ENCODE measurements around the gene LRCH1. TPM values are rescaled to one million over a fixed set of nuclear protein-coding genes. Genes with fewer than 3 reads are reported as not detected.

Gene LRCH1
- total and polyA plus RNA-seq, 3 donors from 2014 or later, result 8.9 to 17.7 (median 16.8) TPM

DNA sequence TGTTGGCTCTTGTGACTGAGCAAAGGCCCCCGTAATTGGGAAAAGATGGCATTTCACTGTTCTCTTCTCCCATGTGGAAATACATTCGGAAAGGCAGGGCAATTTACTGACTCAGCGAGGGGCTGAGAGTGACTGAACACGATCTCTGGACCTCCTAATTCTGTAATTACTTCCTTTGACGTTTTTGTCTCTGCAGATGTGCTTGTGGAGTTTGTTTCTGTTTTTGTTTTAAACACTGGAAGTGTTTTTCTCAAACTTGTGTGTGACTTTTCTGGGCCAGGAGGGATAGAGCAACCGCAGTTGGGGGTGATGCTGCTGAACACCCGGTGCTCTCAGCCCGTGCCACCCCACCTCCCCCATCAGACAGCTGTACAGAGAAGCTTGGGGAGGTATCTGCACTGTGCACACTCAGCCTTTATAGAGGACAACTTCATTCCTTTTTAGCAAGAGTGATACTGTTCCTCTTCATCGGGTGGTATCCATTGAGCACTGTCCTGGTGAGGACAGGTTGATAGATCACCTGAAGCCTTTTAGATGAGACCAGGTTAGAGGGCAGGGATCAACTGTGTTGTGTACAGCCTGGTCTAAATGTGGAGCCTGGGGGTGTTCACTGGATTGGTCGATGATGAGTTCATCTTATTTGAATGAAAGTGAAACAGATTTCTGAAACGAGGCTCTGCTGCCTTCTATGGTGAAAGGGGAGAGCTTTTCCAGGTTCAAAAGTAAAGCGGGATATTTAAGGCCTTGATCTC is 126.6 kb downstream of the LRCH1 start:
- 35 to 44% methylated on average over 12 of the region's 12 CpGs for WGBS, 2 donors
- no peak overlapping the region for H3K4me3 ChIP-seq
- intact Hi-C loops (cut with DNase I; ENCODE audit: low total_unique reads), result no loop called here
- no peaks in the 10 kb centered on the region for H3K36me3 ChIP-seq (ENCODE audit: low read depth, missing control alignments)
- H3K27me3 ChIP-seq, result no peaks in the 10 kb centered on the region
- no peaks in the 10 kb centered on the region for H3K9me3 ChIP-seq
- peaks cover 7% of the 10 kb centered on the region for H3K4me1 ChIP-seq
- no peak for TF ChIP-seq POLR2A (IDR thresholded peaks at IDR 0.05)
- TF ChIP-seq CTCF (IDR thresholded peaks at IDR 0.05), result no peak
- peak; percentile 39 for DNase-seq
- peak overlapping the region; percentile 33 to 69 for H3K27ac ChIP-seq

GRCh38 chr13:46682015-46682414 is 129.0 kb downstream of the LRCH1 start:
- intact Hi-C loops (cut with DNase I; ENCODE audit: low total_unique reads), result no loop called here
- Histone ChIP-seq H3K36me3 (ENCODE audit: low read depth, missing control alignments) (no peaks in the 10 kb centered on the region), H3K4me1 (no peaks in the 10 kb centered on the region), H3K9me3 (no peaks in the 10 kb centered on the region), H3K4me3 (no peak overlapping the region), H3K27ac (no peak overlapping the region), H3K27me3 (no peaks in the 10 kb centered on the region)
- no peak for TF ChIP-seq CTCF (IDR thresholded peaks at IDR 0.05)
- no peak for TF ChIP-seq POLR2A (IDR thresholded peaks at IDR 0.05)
- no peak for DNase-seq
- WGBS, 2 donors, result 92 to 96% methylated on average over 3 of the region's 3 CpGs

DNA sequence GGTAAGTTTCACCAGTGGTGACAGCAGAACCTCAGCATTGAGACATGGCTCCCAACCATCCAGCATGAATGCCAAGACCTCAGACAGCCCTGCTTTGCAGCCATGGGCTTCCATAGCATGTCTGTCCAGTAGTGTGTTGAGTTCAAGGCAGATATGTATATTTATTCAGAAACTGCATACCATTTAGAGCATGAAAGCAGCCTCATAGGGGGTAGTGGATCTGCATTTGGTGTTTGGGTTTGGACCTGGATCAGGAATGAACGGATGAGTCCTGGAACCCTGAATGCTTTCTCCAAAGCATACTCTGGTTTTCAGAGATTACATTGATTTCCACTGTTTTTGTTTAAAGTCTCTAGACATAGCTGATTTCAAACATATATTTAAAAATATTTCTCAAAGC is 129.7 kb downstream of the LRCH1 start:
- no peaks in the 10 kb centered on the region for H3K27me3 ChIP-seq
- WGBS, 2 donors, result 93 to 100% methylated on average over 1 of the region's 1 CpG
- TF ChIP-seq POLR2A (IDR thresholded peaks at IDR 0.05), result no peak
- TF ChIP-seq CTCF (IDR thresholded peaks at IDR 0.05), result no peak
- H3K4me1 ChIP-seq, result no peaks in the 10 kb centered on the region
- no peaks in the 10 kb centered on the region for H3K9me3 ChIP-seq
- no peaks in the 10 kb centered on the region for H3K36me3 ChIP-seq (ENCODE audit: low read depth, missing control alignments)
- intact Hi-C loops (cut with DNase I; ENCODE audit: low total_unique reads), result no loop called here
- H3K4me3 ChIP-seq, result no peak overlapping the region
- no peak overlapping the region for H3K27ac ChIP-seq
- DNase-seq, result no peak

DNA sequence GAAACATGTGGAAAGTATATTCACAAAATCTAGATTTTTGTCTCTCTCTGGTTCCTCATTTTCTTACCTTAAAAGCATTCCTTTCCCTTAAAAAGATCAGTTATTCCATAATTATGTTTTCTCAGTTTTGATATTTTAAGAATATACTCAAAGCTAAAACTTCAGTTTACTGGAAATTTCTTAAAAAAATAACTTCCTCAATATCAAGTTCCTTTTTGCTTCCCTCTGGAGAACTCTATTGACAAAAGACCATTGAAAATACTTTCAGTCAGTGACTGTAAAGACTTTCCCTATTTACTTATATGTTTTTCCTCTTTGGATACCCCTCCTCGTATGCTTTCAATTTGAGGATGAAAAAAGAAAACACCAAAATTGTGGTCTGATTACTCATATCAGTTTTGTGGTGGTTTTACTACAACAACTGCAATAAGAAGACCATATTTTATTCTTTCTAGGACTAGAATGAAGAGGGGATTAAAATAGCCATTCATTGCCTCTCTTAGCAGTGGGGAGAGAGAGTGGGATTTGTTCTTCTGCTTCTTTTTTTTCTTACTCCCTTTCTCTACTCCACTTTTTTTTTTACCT is 130.8 kb downstream of the LRCH1 start:
- DNase-seq, result no peak
- intact Hi-C loops (cut with DNase I; ENCODE audit: low total_unique reads), result no loop called here
- Histone ChIP-seq H3K4me1 (no peaks in the 10 kb centered on the region), H3K4me3 (no peak overlapping the region), H3K27ac (no peak overlapping the region), H3K9me3 (no peaks in the 10 kb centered on the region), H3K36me3 (ENCODE audit: low read depth, missing control alignments) (no peaks in the 10 kb centered on the region), H3K27me3 (no peaks in the 10 kb centered on the region)
- WGBS, 2 donors, result 77 to 82% methylated on average over 1 of the region's 1 CpG
- TF ChIP-seq CTCF (IDR thresholded peaks at IDR 0.05) (no peak), POLR2A (IDR thresholded peaks at IDR 0.05) (no peak)
